Brain microvascular endothelial cell (primary cell): Measurements from ENCODE around the gene CALML3.

Experiments
- DNase-seq: peaks from one replicate; pipeline ENCODE4 v3.0.0-alpha.2; 2020
- H3K27ac ChIP-seq: fragments of 250-450 bp; sonication (Bioruptor Pico); 2 replicates; pipeline ENCODE4 v1.5.1; 2020; ENCODE audit warnings: mild to moderate bottlenecking, moderate library complexity
- H3K27me3 ChIP-seq: fragments of 250-450 bp; sonication (Bioruptor Pico); replicated peaks from 2 replicates; pipeline ENCODE4 v1.5.1; 2020; ENCODE audit warnings: mild to moderate bottlenecking
- H3K36me3 ChIP-seq: fragments of 250-450 bp; sonication (Bioruptor Pico); replicated peaks from 2 replicates; pipeline ENCODE4 v1.5.1; 2020; ENCODE audit warnings: mild to moderate bottlenecking
- H3K4me3 ChIP-seq: 2 replicates; pipeline ENCODE4 v1.5.1; 2011; ENCODE audit warnings: low read depth, mild to moderate bottlenecking, control low read depth, low read length, moderate library complexity
- CTCF ChIP-seq: IDR thresholded peaks from 2 replicates; pipeline ENCODE4 v1.5.1; 2011; ENCODE audit warnings: low read depth, mild to moderate bottlenecking, moderate library complexity, low read length, control low read depth, inconsistent platforms; ENCODE audit errors: missing control alignments
- in situ Hi-C: cut with HindIII; loops from 2 replicates; pipeline ENCODE4 v1.10.0; 2017; ENCODE audit warnings: low sequenced_read_pairs, low pct_ligation_motif_present

Gene CALML3

GRCh38 chr10:5511231-5511884 is 13.4 kb upstream of the CALML3 start:
- TF ChIP-seq CTCF = no peak
- H3K36me3 ChIP-seq = no peaks in the 10 kb centered on the region
- in situ Hi-C loops = no loop called here
- H3K27me3 ChIP-seq = peaks cover 2% of the 10 kb centered on the region
- DNase-seq = no peak
- no peak overlapping the region for H3K27ac ChIP-seq
- H3K4me3 ChIP-seq = no peak overlapping the region

- in situ Hi-C loops = no loop called here
- H3K4me3 ChIP-seq = no peak overlapping the region
- peaks cover 2% of the 10 kb centered on the region for H3K27me3 ChIP-seq
- DNase-seq = no peak
- no peak for TF ChIP-seq CTCF
- H3K36me3 ChIP-seq = no peaks in the 10 kb centered on the region
- no peak overlapping the region for H3K27ac ChIP-seq
Measured at GRCh38 chr10:5511885-5512280, 12.9 kb upstream of the CALML3 start.

GRCh38 chr10:5512331-5512730 is 12.4 kb upstream of the CALML3 start:
- in situ Hi-C loops = no loop called here
- Histone ChIP-seq H3K27ac (no peak overlapping the region), H3K27me3 (peaks cover 2% of the 10 kb centered on the region), H3K4me3 (no peak overlapping the region), H3K36me3 (no peaks in the 10 kb centered on the region)
- no peak for TF ChIP-seq CTCF
- DNase-seq = no peak

- no peak for DNase-seq
- H3K4me3 ChIP-seq = no peak overlapping the region
- in situ Hi-C loops = no loop called here
- H3K36me3 ChIP-seq = no peaks in the 10 kb centered on the region
- peaks cover 2% of the 10 kb centered on the region for H3K27me3 ChIP-seq
- no peak overlapping the region for H3K27ac ChIP-seq
- TF ChIP-seq CTCF = no peak
Measured at GRCh38 chr10:5512881-5513612, 11.7 kb upstream of the CALML3 start.

GRCh38 chr10:5514226-5514850 is 10.4 kb upstream of the CALML3 start:
- no peak for DNase-seq
- TF ChIP-seq CTCF = no peak
- in situ Hi-C loops = no loop called here

More at GRCh38 chr10:5514226-5514850, 10.4 kb upstream of the CALML3 start:
- Histone ChIP-seq H3K36me3 (no peaks in the 10 kb centered on the region), H3K27ac (no peak overlapping the region), H3K4me3 (no peak overlapping the region), H3K27me3 (peaks cover 2% of the 10 kb centered on the region)
